ENCODE measurements around the gene ASIP. TPM values are rescaled to one million over a fixed set of nuclear protein-coding genes. Genes with fewer than 3 reads are reported as not detected.

ASIP gene
- total and polyA plus RNA-seq, 2 of the 13 experiments (the other 11 are each of a cell fraction or from before 2014, with no cell fraction given): not detected

GRCh38 chr20:34312544-34313217 lies 71.5 kb downstream of the ASIP start (continued):
- TF ChIP-seq NRL (CRISPR knock-in tag; IDR thresholded peaks at IDR 0.05; ENCODE audit: borderline replicate concordance) (peak; percentile 84; the same call in 1 of the 2 replicates), PBX2 (CRISPR knock-in tag; IDR thresholded peaks at IDR 0.05) (no peak), AKAP8 (CRISPR knock-in tag; IDR thresholded peaks at IDR 0.05) (0 out of 2 replicates have a peak, but pooled peaks have one; percentile 49), MAFF (IDR thresholded peaks at IDR 0.05; ENCODE audit: low read depth, low read length) (peak; percentile 43; the same call in 1 of the 2 replicates), FOXA3 (CRISPR knock-in tag; IDR thresholded peaks at IDR 0.05) (peak; percentile 83), FOXJ3 (CRISPR knock-in tag; IDR thresholded peaks at IDR 0.05; ENCODE audit: borderline replicate concordance) (no peak), SMYD3 (CRISPR knock-in tag; IDR thresholded peaks at IDR 0.05) (no peak), ZSCAN30 (CRISPR knock-in tag; IDR thresholded peaks at IDR 0.05) (no peak), ZFP41 (CRISPR knock-in tag; IDR thresholded peaks at IDR 0.05; ENCODE audit: borderline replicate concordance) (no peak), PRDM15 (CRISPR knock-in tag; IDR thresholded peaks at IDR 0.05) (no peak), RXRB (CRISPR knock-in tag; IDR thresholded peaks at IDR 0.05; ENCODE audit: borderline replicate concordance) (peak; percentile 91), RNF2 (conservative IDR thresholded peaks at IDR 0.05; ENCODE audit: low read depth) (no peak), MXD3 (CRISPR knock-in tag; IDR thresholded peaks at IDR 0.05) (peak; percentile 79), ZNF460 (CRISPR knock-in tag; IDR thresholded peaks at IDR 0.05; ENCODE audit: borderline replicate concordance) (no peak; the same call in 1 of the 2 replicates), KDM1A (CRISPR knock-in tag; IDR thresholded peaks at IDR 0.05) (peak; percentile 81), SP140L (CRISPR knock-in tag; IDR thresholded peaks at IDR 0.05; ENCODE audit: borderline replicate concordance) (peak; percentile 86; the same call in 1 of the 2 replicates), ZNF784 (CRISPR knock-in tag; IDR thresholded peaks at IDR 0.05; ENCODE audit: borderline replicate concordance) (no peak; the same call in none of the 2 replicates), MIER3 (CRISPR knock-in tag; IDR thresholded peaks at IDR 0.05; ENCODE audit: borderline replicate concordance) (peak; percentile 82; the same call in 1 of the 2 replicates)
- TF ChIP-seq, protein P1, sequence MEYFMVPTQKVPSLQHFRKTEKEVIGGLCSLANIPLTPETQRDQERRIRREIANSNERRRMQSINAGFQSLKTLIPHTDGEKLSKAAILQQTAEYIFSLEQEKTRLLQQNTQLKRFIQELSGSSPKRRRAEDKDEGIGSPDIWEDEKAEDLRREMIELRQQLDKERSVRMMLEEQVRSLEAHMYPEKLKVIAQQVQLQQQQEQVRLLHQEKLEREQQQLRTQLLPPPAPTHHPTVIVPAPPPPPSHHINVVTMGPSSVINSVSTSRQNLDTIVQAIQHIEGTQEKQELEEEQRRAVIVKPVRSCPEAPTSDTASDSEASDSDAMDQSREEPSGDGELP (IDR thresholded peaks at IDR 0.05; ENCODE audit: borderline replicate concordance, low read depth): peak; percentile 94
- TF ChIP-seq, protein P2, sequence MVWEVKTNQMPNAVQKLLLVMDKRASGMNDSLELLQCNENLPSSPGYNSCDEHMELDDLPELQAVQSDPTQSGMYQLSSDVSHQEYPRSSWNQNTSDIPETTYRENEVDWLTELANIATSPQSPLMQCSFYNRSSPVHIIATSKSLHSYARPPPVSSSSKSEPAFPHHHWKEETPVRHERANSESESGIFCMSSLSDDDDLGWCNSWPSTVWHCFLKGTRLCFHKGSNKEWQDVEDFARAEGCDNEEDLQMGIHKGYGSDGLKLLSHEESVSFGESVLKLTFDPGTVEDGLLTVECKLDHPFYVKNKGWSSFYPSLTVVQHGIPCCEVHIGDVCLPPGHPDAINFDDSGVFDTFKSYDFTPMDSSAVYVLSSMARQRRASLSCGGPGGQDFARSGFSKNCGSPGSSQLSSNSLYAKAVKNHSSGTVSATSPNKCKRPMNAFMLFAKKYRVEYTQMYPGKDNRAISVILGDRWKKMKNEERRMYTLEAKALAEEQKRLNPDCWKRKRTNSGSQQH (CRISPR knock-in tag; IDR thresholded peaks at IDR 0.05; ENCODE audit: low read depth): no peak

Measured in HepG2 (cell line).